ENCODE data around the gene CST4.

- TF ChIP-seq POLR2AphosphoS5 (IDR thresholded peaks at IDR 0.05; ENCODE audit: low read depth, low read length) (no peak), TAF1 (IDR thresholded peaks at IDR 0.05; ENCODE audit: borderline replicate concordance, insufficient read depth, low read length) (no peak)
- TF ChIP-seq, protein P1, sequence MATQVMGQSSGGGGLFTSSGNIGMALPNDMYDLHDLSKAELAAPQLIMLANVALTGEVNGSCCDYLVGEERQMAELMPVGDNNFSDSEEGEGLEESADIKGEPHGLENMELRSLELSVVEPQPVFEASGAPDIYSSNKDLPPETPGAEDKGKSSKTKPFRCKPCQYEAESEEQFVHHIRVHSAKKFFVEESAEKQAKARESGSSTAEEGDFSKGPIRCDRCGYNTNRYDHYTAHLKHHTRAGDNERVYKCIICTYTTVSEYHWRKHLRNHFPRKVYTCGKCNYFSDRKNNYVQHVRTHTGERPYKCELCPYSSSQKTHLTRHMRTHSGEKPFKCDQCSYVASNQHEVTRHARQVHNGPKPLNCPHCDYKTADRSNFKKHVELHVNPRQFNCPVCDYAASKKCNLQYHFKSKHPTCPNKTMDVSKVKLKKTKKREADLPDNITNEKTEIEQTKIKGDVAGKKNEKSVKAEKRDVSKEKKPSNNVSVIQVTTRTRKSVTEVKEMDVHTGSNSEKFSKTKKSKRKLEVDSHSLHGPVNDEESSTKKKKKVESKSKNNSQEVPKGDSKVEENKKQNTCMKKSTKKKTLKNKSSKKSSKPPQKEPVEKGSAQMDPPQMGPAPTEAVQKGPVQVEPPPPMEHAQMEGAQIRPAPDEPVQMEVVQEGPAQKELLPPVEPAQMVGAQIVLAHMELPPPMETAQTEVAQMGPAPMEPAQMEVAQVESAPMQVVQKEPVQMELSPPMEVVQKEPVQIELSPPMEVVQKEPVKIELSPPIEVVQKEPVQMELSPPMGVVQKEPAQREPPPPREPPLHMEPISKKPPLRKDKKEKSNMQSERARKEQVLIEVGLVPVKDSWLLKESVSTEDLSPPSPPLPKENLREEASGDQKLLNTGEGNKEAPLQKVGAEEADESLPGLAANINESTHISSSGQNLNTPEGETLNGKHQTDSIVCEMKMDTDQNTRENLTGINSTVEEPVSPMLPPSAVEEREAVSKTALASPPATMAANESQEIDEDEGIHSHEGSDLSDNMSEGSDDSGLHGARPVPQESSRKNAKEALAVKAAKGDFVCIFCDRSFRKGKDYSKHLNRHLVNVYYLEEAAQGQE (IDR thresholded peaks at IDR 0.05; ENCODE audit: insufficient read depth in 1 of 2, low read depth in 2 of 2, low read length in 2 of 2) = no peak
Observed at GRCh38 chr20:23689399-23689690, 507 bp upstream of the CST4 start.

Measured in PFSK-1 (cell line).